HG03060 (cell line): ENCODE data around the gene NECTIN1.
"Not testable (repeated sequence)": the region's sequence is repeated elsewhere in the genome, so short reads cannot be mapped to it uniquely, and the experiment has no call there.

ENCODE experiments used
- ATAC-seq: cut with Tn5 transposase; IDR thresholded peaks from one replicate; pipeline ENCODE4 v1.9.1; 2021; ENCODE audit warnings: low read depth, moderate number of reproducible peaks; ENCODE audit not compliant: unreplicated experiment

The NECTIN1 gene

DNA sequence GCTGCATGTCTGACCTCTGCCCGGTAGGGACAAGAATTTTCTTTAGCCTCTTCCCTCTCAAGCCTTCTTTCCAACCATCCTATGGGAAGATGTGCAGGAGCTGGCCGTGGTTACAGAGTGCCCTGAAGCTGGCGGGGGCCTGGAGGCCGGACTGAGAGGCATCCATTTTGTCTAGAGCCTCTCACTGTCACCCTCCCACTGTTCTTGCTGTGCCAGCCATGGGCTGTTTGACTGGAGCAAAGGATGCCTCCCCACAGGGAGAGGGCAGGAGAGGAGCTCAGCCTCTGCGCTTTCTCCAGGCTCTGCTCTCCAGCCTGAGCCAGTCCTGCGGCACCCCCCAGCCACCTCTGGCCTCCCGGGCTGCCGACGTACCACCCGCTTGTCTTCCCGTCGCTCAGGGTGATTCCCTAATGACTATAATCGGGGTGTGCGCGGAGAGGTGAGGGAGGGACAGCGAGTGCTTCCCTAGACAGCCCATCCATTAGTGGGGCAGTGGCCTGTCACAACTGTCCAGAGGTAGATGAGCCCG lies 123.8 kb downstream of the NECTIN1 start:
- no peak for ATAC-seq

DNA sequence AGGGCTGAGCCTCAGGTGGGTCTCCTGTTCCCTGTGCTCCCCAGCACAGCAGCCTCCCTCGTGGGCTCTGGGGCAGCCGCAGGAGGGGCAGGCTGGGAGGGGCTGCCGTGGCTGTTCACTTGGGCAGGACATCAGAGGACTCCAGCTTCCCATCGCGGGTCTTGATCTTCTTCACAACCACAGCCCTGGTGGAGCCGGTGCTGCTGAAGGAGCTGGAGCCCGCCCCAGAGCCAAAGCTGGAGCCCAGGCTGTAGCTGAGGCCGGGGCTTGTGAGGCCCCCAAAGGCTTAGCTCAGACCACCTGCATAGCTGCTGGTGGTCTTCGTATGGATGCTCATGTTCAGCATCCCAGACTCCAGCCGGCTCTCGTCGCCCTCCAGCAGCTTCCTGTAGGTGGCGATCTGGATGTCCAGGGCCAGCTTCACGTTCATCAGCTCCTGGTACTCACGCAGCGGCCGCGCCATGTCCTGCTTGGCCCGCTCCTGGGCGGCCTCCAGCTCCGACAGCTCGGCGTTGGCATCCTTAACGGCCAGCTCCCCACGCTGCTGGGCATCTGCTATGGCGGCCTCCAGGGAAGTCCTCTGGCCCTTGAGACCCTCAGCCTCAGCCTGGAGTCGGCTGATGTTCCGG lies 126.1 kb downstream of the NECTIN1 start:
- no peak for ATAC-seq

DNA sequence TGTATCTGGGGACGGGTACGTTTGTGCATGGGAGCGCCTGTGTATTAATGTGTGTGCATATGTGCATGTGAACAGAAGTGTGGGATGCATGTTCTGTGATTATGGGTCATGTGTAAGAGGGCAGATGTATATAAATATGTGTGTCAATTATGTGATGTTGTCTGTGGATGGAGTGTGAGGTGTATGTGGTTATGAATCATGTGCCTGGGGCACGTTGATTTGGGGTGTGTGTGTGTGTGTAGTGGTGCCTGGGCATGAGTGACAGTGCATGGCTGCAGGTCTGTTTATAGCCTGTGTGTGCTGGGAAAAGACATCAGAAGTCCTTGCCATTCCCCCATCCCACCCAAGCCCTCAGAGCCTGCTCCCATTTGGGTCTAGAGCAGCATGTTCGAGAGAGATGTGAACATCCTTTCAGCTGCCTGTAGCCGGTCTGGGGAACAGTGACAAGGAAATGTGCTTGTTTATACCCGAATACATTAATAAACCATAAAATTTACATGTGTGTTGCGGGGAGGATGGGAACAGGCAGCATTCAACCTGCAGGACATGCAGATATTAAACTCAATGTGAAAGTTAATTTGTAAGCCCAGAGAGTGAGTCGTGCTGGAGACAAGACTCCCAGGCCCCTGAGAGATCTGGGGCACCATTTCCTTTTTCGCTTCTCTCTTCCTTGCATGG lies 129.0 kb downstream of the NECTIN1 start:
- no peak for ATAC-seq

DNA sequence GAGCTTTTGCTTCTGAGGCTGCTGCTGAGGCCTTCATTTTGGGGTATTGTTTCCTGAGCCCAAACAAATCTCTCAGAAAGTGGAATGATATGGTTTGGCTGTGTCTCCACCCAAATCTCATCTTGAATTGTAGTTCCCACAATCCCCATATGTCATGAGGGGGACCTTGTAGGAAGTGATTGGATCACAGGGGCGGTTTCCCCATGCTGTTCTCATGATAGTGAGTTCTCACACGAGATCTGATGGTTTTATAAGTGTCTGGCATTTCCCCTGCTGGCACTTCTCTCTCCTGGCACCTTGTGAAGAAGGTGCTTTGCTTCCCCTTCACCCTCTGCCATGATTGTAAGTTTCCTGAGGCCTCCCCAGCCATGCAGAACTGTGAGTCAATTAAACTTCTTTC lies 133.1 kb downstream of the NECTIN1 start:
- ATAC-seq: not testable (repeated sequence)

DNA sequence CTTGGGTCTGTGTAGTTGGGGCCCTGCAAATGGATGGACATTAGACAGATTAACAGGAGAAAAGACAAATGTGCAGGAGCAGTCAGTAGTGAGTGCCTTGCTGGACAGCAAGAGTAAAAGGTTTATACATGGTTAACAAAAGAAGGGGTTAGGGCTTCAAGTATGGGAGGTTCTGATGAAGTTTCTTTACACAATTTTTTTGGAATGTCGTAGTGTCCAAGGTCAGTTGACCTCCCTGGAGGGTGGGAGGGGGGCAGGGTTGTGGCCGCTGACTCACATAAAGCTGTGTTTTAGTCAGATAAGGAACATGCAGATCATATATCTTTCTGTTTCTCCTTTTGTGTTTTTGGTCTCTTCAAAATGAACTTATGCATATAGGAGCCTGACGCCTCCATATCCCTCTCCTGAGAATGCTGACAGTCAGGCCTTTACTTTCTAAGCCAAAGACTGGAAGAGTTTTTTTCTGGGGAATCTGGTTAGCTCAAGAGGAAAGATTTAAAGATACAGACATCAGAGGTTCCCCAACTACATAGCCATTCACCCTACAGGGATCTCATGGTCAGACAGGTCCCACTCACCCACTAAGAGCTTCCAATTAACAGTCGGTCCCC lies 134.3 kb downstream of the NECTIN1 start:
- no peak for ATAC-seq

DNA sequence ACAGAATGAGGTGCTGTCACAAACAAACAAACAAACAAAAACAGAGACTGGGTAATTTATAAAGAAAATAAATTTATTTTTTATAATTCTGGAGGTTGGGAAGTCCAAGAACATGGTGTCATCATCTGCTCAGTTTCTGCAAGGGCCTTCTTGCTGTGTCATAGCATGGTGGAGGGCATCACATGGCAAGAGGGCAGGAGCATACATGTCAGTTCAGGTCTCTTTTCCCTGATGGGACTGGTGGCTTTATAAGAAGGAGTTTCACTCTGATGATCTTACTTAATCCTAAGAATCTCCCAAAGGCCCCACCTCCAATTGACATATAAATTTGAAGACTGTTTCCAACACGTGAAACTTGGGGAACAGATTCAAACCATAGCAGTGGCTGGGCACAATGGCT lies 135.7 kb downstream of the NECTIN1 start:
- no peak for ATAC-seq

DNA sequence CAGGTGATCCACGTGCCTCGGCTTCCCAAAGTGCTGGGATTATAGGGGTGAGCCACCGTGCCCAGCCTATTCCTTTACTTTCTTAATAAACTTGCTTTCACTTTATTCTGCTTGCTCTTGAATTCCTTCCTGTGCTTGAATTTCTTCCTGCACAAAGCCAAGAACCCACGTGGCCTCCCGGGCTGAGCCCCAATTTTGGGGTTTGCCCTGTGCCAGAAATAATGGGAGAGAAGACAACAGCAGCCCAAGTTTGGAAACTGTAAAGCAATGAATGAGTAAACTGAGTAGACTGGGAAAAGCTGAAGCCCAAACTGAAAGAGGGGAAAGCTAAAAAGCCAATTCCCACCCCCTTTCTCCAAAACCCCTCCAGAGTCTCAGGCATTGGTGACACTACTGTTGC lies 136.4 kb downstream of the NECTIN1 start:
- no peak for ATAC-seq

DNA sequence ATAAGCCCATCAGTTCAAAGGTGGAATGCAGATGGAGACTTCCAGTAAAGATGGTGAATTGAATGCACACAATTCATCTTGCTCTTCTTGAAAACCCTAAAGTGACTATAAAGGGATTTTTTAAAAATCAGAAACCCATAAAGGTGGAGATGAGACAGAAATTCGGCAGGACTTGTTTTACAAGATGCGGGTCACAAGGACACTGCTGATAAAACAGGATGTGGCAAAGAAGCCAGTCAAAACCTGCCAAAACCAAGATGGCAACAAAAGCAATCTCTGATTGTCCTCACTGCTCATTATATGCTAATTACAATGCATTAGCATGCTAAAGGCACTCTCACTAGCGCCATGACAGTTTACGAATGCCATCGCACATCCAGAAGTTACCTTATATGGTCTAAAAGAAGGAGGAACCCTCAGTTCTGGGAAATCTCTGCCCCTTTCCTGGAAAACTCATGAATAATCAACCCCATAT lies 137.1 kb downstream of the NECTIN1 start:
- no peak for ATAC-seq

DNA sequence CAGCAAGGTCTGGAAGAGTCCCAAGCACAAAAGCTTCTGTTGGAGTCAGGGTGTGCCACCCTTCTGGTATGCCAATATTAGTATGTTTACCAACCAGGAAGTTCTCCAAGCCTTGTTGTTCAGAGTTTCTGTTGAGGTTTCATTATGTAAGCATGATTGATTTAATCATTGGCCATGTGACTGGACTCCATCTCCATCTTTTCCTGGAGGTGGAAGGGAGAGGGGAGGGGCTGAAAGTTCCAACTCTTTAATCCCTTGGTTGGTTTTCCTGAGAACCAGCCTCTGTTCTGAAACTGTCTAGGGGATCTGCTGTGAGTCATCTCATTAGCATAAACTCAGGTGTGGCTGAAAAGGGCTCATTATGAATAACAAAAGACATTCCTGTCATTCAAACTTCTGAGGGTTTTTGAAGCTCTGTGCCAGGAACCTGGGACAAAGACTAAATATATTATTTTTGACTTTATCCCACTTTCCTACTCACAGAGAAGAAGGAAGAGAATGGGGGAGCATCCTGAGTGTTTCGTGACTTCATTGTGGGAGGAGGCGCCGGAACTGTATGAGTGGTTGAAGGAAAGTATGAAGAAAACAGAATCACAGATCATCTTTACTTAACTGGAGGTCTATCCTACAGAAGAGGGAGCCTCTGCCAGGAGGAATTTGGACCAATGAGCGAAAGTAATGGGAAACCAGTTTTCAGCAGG lies 138.2 kb downstream of the NECTIN1 start:
- ATAC-seq: no peak

DNA sequence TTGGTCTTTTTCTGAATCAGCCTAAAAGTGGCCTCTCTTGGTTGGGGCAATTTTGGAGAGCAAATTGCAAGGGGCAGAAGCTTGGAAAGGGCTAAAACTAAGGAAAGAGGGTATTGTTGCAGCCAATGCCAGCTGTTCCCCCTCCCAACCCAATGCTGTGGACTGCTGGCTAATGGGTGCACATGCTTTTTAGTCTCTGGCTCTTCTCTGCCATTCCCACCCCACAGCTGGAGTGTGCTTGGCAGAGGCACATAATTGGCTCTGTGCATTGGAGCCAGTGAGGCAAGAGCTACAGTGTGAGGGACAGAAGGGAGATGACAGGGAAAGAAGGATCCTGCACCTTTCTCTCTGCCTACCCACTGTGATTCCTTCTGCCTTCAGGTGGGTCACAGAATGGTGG lies 140.0 kb downstream of the NECTIN1 start:
- ATAC-seq: no peak
